ENCODE data around the gene HSPA4L.

- TF ChIP-seq RAD21 (IDR thresholded peaks at IDR 0.05; ENCODE audit: low read depth) (no peak), POLR2A (IDR thresholded peaks at IDR 0.05; ENCODE audit: borderline replicate concordance, extremely low read depth, insufficient read depth, insufficient read length) (no peak), SRF (IDR thresholded peaks at IDR 0.05; ENCODE audit: low read depth) (no peak), CTCF (IDR thresholded peaks at IDR 0.05 in 2 of 3, conservative IDR thresholded peaks at IDR 0.05 in 1 of 3; ENCODE audit: borderline replicate concordance in 1 of 3, insufficient read depth in 1 of 3, low read depth in 2 of 3, low read length in 2 of 3) (no peak), ATF3 (IDR thresholded peaks at IDR 0.05) (no peak)
Observed at GRCh38 chr4:127776620-127777019, 5.5 kb upstream of the HSPA4L start.

All from HCT116 (cell line).